HG03521 (cell line): ENCODE results near the gene DNM3.

ENCODE experiments used
- ATAC-seq: cut with Tn5 transposase; IDR thresholded peaks from one replicate; pipeline ENCODE4 v1.9.1; 2021; ENCODE audit warnings: mild to moderate bottlenecking, moderate library complexity; ENCODE audit not compliant: unreplicated experiment

The DNM3 gene

GRCh38 chr1:171966426-171967220, 125.3 kb downstream of the DNM3 start:
- ATAC-seq, result no peak

DNA sequence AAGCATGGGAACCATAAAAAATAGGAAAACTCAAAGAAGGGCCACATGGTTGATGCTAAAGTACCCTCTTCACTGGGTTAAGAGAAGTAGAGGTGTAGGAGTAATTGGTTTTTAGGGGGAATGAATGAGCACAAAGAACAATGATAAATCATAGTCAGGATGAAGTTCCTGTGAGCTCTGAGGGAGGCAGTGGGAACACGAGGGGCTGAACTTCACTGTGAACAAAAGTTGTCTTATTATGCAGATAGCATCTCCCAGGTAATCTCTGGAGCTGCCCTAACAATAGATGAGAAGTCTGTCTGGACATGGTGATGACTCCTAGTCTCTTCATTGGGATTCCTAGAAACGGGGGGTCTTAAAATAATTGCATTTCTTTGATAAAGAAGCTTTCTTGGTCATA, 127.9 kb downstream of the DNM3 start:
- ATAC-seq, result no peak

DNA sequence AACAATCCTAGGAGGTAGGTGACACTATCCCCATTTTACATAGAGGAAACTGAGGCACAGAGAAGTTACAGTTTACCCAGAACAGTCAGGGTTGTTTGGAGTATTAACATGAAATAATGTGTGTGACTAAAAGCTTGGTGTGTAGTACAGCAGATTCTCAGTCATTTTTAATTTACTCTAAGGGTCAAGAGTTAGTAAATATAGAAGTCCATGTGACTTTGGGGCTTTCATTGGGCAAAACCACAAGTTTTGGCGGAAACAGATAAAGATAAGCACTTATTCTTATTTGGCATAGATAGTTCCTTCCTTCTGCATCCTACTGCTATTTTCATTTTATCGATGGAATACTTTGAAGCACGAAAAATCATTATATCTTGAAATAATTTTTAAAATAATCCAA, 128.5 kb downstream of the DNM3 start:
- ATAC-seq, result no peak

- ATAC-seq, result no peak
These were observed 131.5 kb downstream of the DNM3 start for GRCh38 chr1:171972846-171973245.

DNA sequence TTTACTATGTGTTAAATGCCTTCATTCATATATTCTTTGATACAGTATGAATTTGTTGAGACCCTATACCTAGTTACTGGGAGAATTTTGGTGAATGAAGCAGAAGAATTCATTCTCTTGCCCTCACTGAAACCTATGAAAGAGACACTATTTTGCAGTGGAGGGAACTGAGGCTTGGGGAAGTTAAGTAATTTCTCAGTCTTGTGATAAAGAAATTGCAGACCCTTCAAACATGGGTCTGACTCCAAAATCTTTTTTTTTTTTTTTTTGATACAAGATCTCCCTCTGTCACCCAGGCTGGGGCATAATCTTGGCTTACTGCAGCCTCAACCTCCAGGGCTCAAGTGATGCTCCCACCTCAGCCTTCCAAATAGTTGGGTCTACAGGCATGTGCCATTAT, 132.1 kb downstream of the DNM3 start:
- no peak for ATAC-seq

- ATAC-seq, result no peak
These were observed 140.0 kb downstream of the DNM3 start for GRCh38 chr1:171981303-171981702.

DNA sequence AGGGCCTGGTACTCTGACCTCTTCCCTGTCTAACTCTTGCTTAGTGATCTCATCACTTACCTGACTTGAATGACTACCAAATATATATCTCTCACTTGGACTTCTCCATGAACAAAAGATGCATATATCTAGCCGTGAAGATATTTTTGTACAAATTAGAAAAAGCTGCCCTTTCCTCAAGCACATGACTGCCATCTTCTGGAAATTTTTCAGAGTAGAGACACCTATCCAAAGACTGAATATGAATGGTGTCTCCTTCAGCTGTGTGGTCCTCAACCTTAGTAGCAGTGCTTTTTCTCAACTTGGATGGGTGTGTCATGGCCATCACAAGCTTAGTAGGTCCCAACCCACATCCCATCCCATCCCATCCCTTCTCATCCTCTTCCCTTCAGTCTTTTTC, 142.3 kb downstream of the DNM3 start:
- no peak for ATAC-seq

DNA sequence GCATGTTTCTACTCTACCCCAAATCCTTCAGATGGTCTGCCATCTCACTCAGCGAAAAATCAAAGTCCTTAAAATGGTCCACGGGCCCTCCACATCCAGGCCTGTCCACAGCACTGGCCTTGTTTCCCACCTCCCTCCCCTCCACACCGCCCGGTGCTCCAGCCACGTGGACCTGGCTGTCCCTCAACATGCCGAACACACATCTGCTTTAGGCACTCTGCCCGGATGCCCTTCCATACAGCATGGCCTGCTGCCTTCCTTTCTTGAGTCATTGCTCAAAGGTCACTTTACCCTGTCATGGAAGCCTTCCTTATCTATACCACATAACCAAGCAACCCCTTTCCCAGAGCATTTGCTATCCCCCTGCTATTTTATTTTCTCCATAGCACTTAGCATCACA, 143.0 kb downstream of the DNM3 start:
- ATAC-seq, result no peak

GRCh38 chr1:171984850-171985485, 143.7 kb downstream of the DNM3 start:
- ATAC-seq, result no peak

- no peak for ATAC-seq
These were observed 144.3 kb downstream of the DNM3 start for GRCh38 chr1:171985639-171986038.

- no peak for ATAC-seq
These were observed 147.1 kb downstream of the DNM3 start for GRCh38 chr1:171988243-171988885.

GRCh38 chr1:171990371-171990770, 149.1 kb downstream of the DNM3 start:
- ATAC-seq, result no peak

DNA sequence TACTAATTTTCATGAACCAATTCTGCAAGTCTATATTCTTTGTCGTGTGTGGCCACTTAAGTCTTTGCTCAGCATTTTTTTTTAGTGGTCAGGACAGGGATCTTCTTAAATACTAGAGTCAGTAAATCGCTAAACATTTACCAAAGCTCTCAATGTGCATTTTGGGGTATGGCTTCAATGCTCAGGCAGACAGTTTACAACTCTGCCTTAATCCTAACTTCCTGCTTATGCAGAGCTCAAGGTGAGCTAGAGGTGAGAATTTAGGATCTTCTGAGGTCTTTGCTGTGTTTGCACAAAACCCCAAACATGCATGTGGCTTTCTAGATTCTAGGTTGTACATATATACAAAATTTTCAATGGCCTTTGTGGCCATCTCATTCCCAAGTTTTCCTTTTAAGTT, 153.0 kb downstream of the DNM3 start:
- no peak for ATAC-seq

DNA sequence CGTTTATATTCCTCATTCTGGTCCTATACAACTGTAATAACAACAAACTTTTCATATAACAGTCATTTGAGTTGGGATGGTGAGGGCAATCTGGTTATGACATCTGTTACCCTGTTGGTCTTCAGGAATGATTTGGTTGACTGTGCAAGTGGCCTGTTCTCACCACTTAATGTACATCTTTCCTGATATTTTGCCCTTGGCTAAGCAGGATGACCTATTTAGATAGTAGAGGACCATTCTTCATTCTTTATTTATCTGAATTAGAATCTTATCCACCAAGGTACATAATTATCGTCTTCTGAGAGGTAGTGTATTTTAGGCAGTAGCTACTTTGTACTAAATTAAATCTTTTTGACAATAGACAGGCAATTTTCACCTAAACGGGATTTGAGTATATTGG, 154.3 kb downstream of the DNM3 start:
- no peak for ATAC-seq

GRCh38 chr1:171997936-171998335, 156.6 kb downstream of the DNM3 start:
- no peak for ATAC-seq

GRCh38 chr1:171998711-171999110, 157.4 kb downstream of the DNM3 start:
- no peak for ATAC-seq

GRCh38 chr1:171999756-172000155, 158.5 kb downstream of the DNM3 start:
- no peak for ATAC-seq

GRCh38 chr1:172001288-172001687, 160.0 kb downstream of the DNM3 start:
- no peak for ATAC-seq

- ATAC-seq, result no peak
These were observed 161.5 kb downstream of the DNM3 start for GRCh38 chr1:172002725-172003345.

DNA sequence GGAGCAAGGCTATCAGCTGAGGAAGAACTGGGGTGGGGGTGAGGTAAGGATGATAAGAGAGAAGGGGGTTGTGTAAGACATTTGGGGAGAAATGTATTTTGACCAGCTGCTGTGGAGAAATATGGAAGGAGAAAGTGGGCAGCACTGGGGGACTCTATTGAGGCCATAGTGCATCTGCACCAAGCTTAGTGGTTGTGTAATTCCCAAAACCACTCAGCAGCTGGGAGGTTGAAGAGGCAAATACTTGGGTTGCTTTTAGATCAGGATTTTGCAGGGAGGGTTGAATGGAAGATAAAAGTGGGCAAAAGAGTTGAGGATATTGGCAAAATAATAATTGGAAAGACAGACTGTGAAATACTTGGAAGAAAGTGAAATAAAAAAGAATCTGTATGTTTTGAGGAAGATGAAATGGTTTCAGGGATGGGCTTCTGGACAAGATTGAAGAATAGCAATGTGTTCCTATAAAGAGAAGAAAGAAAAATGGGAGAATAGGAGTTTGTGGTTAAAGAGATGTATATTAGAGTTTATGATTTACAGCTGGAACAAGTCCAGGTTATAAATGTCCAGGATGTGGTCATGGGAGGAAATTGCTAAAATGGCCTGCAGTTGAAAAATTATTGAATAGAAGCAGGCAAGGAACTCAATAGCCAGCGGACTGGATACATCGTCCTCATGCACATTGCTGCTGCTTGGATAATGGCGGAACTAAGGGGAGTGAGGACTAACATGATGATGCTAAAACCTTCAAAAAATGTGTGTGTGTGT, 162.7 kb downstream of the DNM3 start:
- ATAC-seq, result no peak

DNA sequence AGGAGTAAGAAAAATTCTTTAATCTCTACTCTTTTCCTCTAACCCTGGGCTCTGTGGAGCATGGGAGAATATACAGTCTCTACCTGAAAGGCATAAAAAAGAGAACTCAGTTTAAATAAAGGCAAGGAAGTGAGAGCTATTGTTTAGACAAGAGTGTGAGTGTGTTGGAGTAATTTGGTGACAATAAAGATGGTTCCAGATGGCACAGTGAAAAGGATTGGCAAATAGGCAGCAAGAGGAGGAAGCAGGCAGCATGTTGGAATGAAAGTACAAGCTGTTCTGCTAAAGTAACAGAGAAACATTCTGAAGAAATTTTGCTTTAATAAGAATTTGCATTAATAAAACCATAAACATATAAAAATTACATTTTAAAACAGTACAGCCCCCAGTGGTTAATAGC, 163.4 kb downstream of the DNM3 start:
- no peak for ATAC-seq
